IMR-90 (cell line): Measurements from ENCODE around the gene SWAP70. TPM values are rescaled to one million over a fixed set of nuclear protein-coding genes. Genes with fewer than 3 reads are reported as not detected.

ENCODE experiments used
- ATAC-seq: fragments of 200-7000 bp; cut with Tn5 transposase; 2 replicates; pipeline ENCODE4 v1.9.1; 2020; ENCODE audit warnings: low read depth, mild to moderate bottlenecking, moderate library complexity
- BruUV-seq: library from RNA; stranded (reverse); fragments of 400-500 nt; replicated peaks from 2 replicates; lab custom pipeline; 2021; lab: Mats Ljungman, UMichigan
- CTCF ChIA-PET: fragments of 300-600 bp; formaldehyde crosslinking; extraction: SDS; loops from one replicate; lab custom pipeline; 2021; ENCODE audit warnings: antibody characterized with exemption; lab: Yijun Ruan, JAX
- POLR2A ChIA-PET: fragments of 300-600 bp; sonication (Branson Sonifier 250); formaldehyde crosslinking; loops from one replicate; lab custom pipeline; 2022; ENCODE audit warnings: antibody characterized with exemption; ENCODE audit not compliant: unreplicated experiment; lab: Charles Lee
- DNase-seq: peaks from one replicate; pipeline ENCODE4 v3.0.0; 2013
- H2AFZ ChIP-seq: replicated peaks from 2 replicates; pipeline ENCODE3; 2013; ENCODE audit warnings: low read length, mild to moderate bottlenecking; ENCODE audit not compliant: poor library complexity
- H2AK5ac ChIP-seq: 2 replicates; pipeline ENCODE4 v1.6.1; 2013; ENCODE audit warnings: low read depth, low read length, inconsistent platforms
- H2AK9ac ChIP-seq: replicated peaks from 2 replicates; pipeline ENCODE3; 2013; ENCODE audit warnings: mild to moderate bottlenecking, low read depth, low read length, moderate library complexity; ENCODE audit not compliant: poor library complexity
- H2BK120ac ChIP-seq: 2 replicates; pipeline ENCODE4 v1.6.1; 2013; ENCODE audit warnings: low read depth, low read length, inconsistent platforms
- H2BK15ac ChIP-seq: 3 replicates; pipeline ENCODE4 v1.6.1; 2013; ENCODE audit warnings: low read depth, low read length, inconsistent platforms
- H2BK20ac ChIP-seq: 2 replicates; pipeline ENCODE4 v1.6.1; 2013; ENCODE audit warnings: low read depth, mild to moderate bottlenecking, inconsistent platforms, low read length, moderate library complexity
- H2BK5ac ChIP-seq: 2 replicates; pipeline ENCODE4 v1.6.1; 2013; ENCODE audit warnings: mild to moderate bottlenecking, low read depth, low read length, inconsistent platforms; ENCODE audit not compliant: poor library complexity, severe bottlenecking
- H3K14ac ChIP-seq: replicated peaks from 2 replicates; pipeline ENCODE4 v1.6.1; 2013; ENCODE audit warnings: low read depth, low read length, inconsistent platforms
- H3K18ac ChIP-seq: 2 replicates; pipeline ENCODE4 v1.6.1; 2013; ENCODE audit warnings: low read depth, low read length, control low read depth
- H3K23ac ChIP-seq: 2 replicates; pipeline ENCODE4 v1.6.1; 2013; ENCODE audit warnings: low read depth, low read length, inconsistent platforms
- H3K27ac ChIP-seq: 2 replicates; pipeline ENCODE4 v1.5.1; 2013; ENCODE audit warnings: mild to moderate bottlenecking, control low read depth, low read length; ENCODE audit not compliant: insufficient read depth
- H3K27me3 ChIP-seq: 2 replicates; pipeline ENCODE4 v1.6.1; 2013; ENCODE audit warnings: low read length; ENCODE audit not compliant: control insufficient read depth, insufficient read depth
- H3K36me3 ChIP-seq: 2 replicates; pipeline ENCODE4 v1.6.1; 2013; ENCODE audit warnings: low read length, mixed read lengths; ENCODE audit not compliant: control insufficient read depth, insufficient read depth
- H3K4ac ChIP-seq: 2 replicates; pipeline ENCODE4 v1.6.1; 2013; ENCODE audit warnings: low read depth, low read length, inconsistent platforms
- H3K4me1 ChIP-seq: 2 replicates; pipeline ENCODE4 v1.6.1; 2013; ENCODE audit warnings: low read length, mixed read lengths; ENCODE audit not compliant: control insufficient read depth, insufficient read depth
- H3K4me2 ChIP-seq: 2 replicates; pipeline ENCODE4 v1.6.1; 2013; ENCODE audit warnings: low read depth, mild to moderate bottlenecking, control low read depth, low read length, moderate library complexity
- H3K4me3 ChIP-seq: 2 replicates; pipeline ENCODE4 v1.5.1; 2013; ENCODE audit warnings: low read depth, mild to moderate bottlenecking, control low read depth, low read length, moderate library complexity; ENCODE audit not compliant: insufficient read depth
- H3K56ac ChIP-seq: 2 replicates; pipeline ENCODE4 v1.6.1; 2013; ENCODE audit warnings: low read length, inconsistent platforms; ENCODE audit not compliant: insufficient read depth; ENCODE audit errors: extremely low read depth
- H3K79me1 ChIP-seq, 2 experiments: 2 replicates each; pipeline ENCODE4 v1.6.1; 2013; ENCODE audit warnings: low read length in 2 of 2, inconsistent platforms in 1 of 2, low read depth in 1 of 2
- H3K9ac ChIP-seq: 2 replicates; pipeline ENCODE4 v1.6.1; 2013; ENCODE audit warnings: low read depth, low read length, control low read depth
- H3K9me1 ChIP-seq: 2 replicates; pipeline ENCODE4 v1.6.1; 2013; ENCODE audit warnings: low read length, inconsistent platforms; ENCODE audit not compliant: insufficient read depth
- H3K9me3 ChIP-seq: 2 replicates; pipeline ENCODE4 v1.6.1; 2013; ENCODE audit warnings: low read length; ENCODE audit not compliant: control insufficient read depth, insufficient read depth
- H4K20me1 ChIP-seq: 2 replicates; pipeline ENCODE4 v1.6.1; 2013; ENCODE audit warnings: low read length, inconsistent platforms; ENCODE audit not compliant: insufficient read depth
- H4K5ac ChIP-seq: 2 replicates; pipeline ENCODE4 v1.6.1; 2013; ENCODE audit warnings: mild to moderate bottlenecking, low read depth, low read length, control low read depth
- H4K8ac ChIP-seq, 2 experiments: 2 replicates each; pipeline ENCODE4 v1.6.1; 2013; ENCODE audit warnings: low read depth in 2 of 2, low read length in 2 of 2, control low read depth in 1 of 2, inconsistent platforms in 1 of 2
- H4K91ac ChIP-seq: 2 replicates; pipeline ENCODE4 v1.6.1; 2013; ENCODE audit warnings: low read depth, low read length, inconsistent platforms; ENCODE audit not compliant: insufficient read depth
- BHLHE40 ChIP-seq: fragments of 150-350 bp; IDR thresholded peaks from 2 replicates; pipeline ENCODE4 v1.6.1; 2016; ENCODE audit warnings: mild to moderate bottlenecking, low read depth, low read length
- CEBPB ChIP-seq: IDR thresholded peaks from 2 replicates; pipeline ENCODE4 v1.6.1; 2012; ENCODE audit warnings: low read depth, low read length, improper control_type of control experiment
- CHD1 ChIP-seq: IDR thresholded peaks from 2 replicates; pipeline ENCODE4 v1.6.1; 2012; ENCODE audit warnings: low read depth, low read length, improper control_type of control experiment
- FOS ChIP-seq: fragments of 150-350 bp; IDR thresholded peaks from 2 replicates; pipeline ENCODE4 v1.6.1; 2016; ENCODE audit warnings: low read depth, low read length
- MAFK ChIP-seq: IDR thresholded peaks from 2 replicates; pipeline ENCODE4 v1.6.1; 2012; ENCODE audit warnings: low read depth, low read length, improper control_type of control experiment
- MAZ ChIP-seq: IDR thresholded peaks from 2 replicates; pipeline ENCODE4 v1.6.1; 2012; ENCODE audit warnings: low read depth, mild to moderate bottlenecking, low read length, improper control_type of control experiment, moderate library complexity, borderline replicate concordance
- MXI1 ChIP-seq: IDR thresholded peaks from 2 replicates; pipeline ENCODE4 v1.6.1; 2012; ENCODE audit warnings: low read depth, mild to moderate bottlenecking, low read length, moderate library complexity, borderline replicate concordance
- NFE2L2 ChIP-seq: fragments of 150-350 bp; IDR thresholded peaks from 2 replicates; pipeline ENCODE4 v1.6.1; 2016; ENCODE audit warnings: low read depth, mild to moderate bottlenecking, low read length
- POLR2A ChIP-seq: IDR thresholded peaks from 2 replicates; pipeline ENCODE4 v1.6.1; 2012; ENCODE audit warnings: mild to moderate bottlenecking, low read depth, low read length
- RAD21 ChIP-seq: IDR thresholded peaks from 2 replicates; pipeline ENCODE4 v1.6.1; 2012; ENCODE audit warnings: low read length, improper control_type of control experiment
- SMC3 ChIP-seq: fragments of 150-350 bp; IDR thresholded peaks from 2 replicates; pipeline ENCODE4 v1.6.1; 2016; ENCODE audit warnings: low read depth, mild to moderate bottlenecking, antibody characterized with exemption, low read length, moderate library complexity
- WGBS, 2 experiments: methylation state at CpG; one replicate each; pipeline versions ENCODE4 v1.1.5 to v1.1.7; 2013; ENCODE audit warnings: missing lambda C conversion rate in 2 of 2; ENCODE audit not compliant: insufficient read length in 1 of 2; ENCODE audit errors: extremely low coverage in 2 of 2; 5-methylcytosine and 5-hydroxymethylcytosine counted together
- dilution Hi-C: fragments of 300-500 bp; cut with HindIII; formaldehyde crosslinking; loops from one replicate; pipeline ENCODE4 v1.14.3; 2018; ENCODE audit warnings: low sequenced_read_pairs; ENCODE audit not compliant: unreplicated experiment
- in situ Hi-C: fragments of 300-500 bp; cut with MboI; formaldehyde crosslinking; loops from 3 replicates; pipeline ENCODE4 v1.14.3; 2019; ENCODE audit warnings: low sequenced_read_pairs, inconsistent platforms, mixed read lengths
- intact Hi-C: fragments of 100-400 bp; cut with micrococcal nuclease; formaldehyde crosslinking; loops from 2 replicates; pipeline ENCODE4 v1.10.0; 2022
- polyA plus RNA-seq, 3 experiments: library from polyadenylated mRNA; depleted of rRNA; stranded (reverse); fragments of >200 nt; gene quantifications; 2 replicates each; pipeline ENCODE4 v1.2.3, GENCODE V29; 2012; ENCODE audit warnings: low replicate concordance in 1 of 3
- total RNA-seq: library from RNA; depleted of rRNA; stranded (reverse); fragments of >200 nt; gene quantifications from 2 replicates; pipeline ENCODE4 v1.2.3, GENCODE V29; 2012
- TF ChIP-seq, protein P1 (sequence below): conservative IDR thresholded peaks from 2 replicates; pipeline ENCODE4 v1.5.1; 2012; ENCODE audit warnings: mild to moderate bottlenecking, low read depth, low read length, improper control_type of control experiment
- TF ChIP-seq, protein P2 (sequence below): fragments of 150-350 bp; IDR thresholded peaks from 2 replicates; pipeline ENCODE4 v1.6.1; 2017; ENCODE audit warnings: mild to moderate bottlenecking, antibody characterized with exemption, low read length, low read depth
- TF ChIP-seq, protein P3 (sequence below): fragments of 150-350 bp; IDR thresholded peaks from 2 replicates; pipeline ENCODE4 v1.6.1; 2016; ENCODE audit warnings: low read depth, mild to moderate bottlenecking, low read length, moderate library complexity, borderline replicate concordance

The SWAP70 gene
- total and polyA plus RNA-seq, 2 of the 4 experiments (the other 2 are of a cell fraction) = 15.5 to 19.9 TPM

DNA sequence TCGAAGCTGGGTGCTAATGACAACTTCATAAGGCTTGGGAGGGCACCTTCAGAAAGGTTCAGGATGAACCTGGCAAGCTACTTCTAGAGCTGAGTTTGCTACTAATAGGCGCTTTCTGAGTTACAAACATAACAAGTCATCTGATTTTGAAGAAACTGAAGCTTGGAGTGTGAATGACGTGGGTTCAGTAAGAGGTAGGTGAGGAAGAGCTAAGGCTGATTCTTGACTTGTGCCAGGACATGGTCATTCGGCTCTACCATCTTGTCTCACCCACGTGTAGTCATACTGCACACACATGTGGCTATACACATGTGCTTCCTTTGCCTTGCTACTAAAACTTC, 56.4 kb downstream of the SWAP70 start:
- Histone ChIP-seq H3K27me3 (no peaks in the 10 kb centered on the region), H2AK5ac (no peak overlapping the region), H3K23ac (peak overlapping the region; percentile 47; the same call in 1 of the 2 replicates), H2BK15ac (no peak overlapping the region), H3K4me2 (no peak overlapping the region), H3K79me1 (peaks cover 20 to 62% of the 10 kb centered on the region in 2 experiments), H3K4me3 (no peak overlapping the region), H3K27ac (no peak overlapping the region), H4K91ac (no peak overlapping the region), H2BK120ac (no peak overlapping the region), H3K9ac (no peak overlapping the region), H2BK20ac (no peak overlapping the region), H3K9me1 (peaks cover 10% of the 10 kb centered on the region), H4K8ac (no peak overlapping the region), H3K14ac (no peak overlapping the region), H3K9me3 (no peaks in the 10 kb centered on the region; the same call in 1 of the 2 replicates), H4K20me1 (no peaks in the 10 kb centered on the region; the same call in 1 of the 2 replicates), H3K56ac (no peak overlapping the region), H2AK9ac (no peak overlapping the region), H4K5ac (no peak overlapping the region), H2BK5ac (no peak overlapping the region), H3K18ac (no peak overlapping the region), H3K4ac (no peak overlapping the region), H2AFZ (no peak overlapping the region), H3K36me3 (peaks cover 6% of the 10 kb centered on the region), H3K4me1 (peaks cover 3% of the 10 kb centered on the region; the same call in 1 of the 2 replicates)
- intact Hi-C loops = no loop called here
- no peak for ATAC-seq
- WGBS, 2 experiments = 80% methylated on average over 1 of the region's 5 CpGs; no CpG with 5 or more reads in 1 of the 2 experiments
- in situ Hi-C loops = no loop called here
- CTCF ChIA-PET = no interaction called here
- dilution Hi-C loops = no loop called here
- DNase-seq = no peak
- BruUV-seq = no TSS peak
- POLR2A ChIA-PET = no interaction called here
- no peak for TF ChIP-seq POLR2A
- TF ChIP-seq MXI1 = no peak
- no peak for TF ChIP-seq RAD21
- TF ChIP-seq, protein P1, sequence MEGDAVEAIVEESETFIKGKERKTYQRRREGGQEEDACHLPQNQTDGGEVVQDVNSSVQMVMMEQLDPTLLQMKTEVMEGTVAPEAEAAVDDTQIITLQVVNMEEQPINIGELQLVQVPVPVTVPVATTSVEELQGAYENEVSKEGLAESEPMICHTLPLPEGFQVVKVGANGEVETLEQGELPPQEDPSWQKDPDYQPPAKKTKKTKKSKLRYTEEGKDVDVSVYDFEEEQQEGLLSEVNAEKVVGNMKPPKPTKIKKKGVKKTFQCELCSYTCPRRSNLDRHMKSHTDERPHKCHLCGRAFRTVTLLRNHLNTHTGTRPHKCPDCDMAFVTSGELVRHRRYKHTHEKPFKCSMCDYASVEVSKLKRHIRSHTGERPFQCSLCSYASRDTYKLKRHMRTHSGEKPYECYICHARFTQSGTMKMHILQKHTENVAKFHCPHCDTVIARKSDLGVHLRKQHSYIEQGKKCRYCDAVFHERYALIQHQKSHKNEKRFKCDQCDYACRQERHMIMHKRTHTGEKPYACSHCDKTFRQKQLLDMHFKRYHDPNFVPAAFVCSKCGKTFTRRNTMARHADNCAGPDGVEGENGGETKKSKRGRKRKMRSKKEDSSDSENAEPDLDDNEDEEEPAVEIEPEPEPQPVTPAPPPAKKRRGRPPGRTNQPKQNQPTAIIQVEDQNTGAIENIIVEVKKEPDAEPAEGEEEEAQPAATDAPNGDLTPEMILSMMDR = no peak
- no peak for TF ChIP-seq CEBPB
- TF ChIP-seq MAFK = no peak
- no peak for TF ChIP-seq SMC3
- no peak for TF ChIP-seq NFE2L2
- TF ChIP-seq CHD1 = no peak
- no peak for TF ChIP-seq MAZ
- TF ChIP-seq, protein P2, sequence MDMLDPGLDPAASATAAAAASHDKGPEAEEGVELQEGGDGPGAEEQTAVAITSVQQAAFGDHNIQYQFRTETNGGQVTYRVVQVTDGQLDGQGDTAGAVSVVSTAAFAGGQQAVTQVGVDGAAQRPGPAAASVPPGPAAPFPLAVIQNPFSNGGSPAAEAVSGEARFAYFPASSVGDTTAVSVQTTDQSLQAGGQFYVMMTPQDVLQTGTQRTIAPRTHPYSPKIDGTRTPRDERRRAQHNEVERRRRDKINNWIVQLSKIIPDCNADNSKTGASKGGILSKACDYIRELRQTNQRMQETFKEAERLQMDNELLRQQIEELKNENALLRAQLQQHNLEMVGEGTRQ = no peak
- TF ChIP-seq, protein P3, sequence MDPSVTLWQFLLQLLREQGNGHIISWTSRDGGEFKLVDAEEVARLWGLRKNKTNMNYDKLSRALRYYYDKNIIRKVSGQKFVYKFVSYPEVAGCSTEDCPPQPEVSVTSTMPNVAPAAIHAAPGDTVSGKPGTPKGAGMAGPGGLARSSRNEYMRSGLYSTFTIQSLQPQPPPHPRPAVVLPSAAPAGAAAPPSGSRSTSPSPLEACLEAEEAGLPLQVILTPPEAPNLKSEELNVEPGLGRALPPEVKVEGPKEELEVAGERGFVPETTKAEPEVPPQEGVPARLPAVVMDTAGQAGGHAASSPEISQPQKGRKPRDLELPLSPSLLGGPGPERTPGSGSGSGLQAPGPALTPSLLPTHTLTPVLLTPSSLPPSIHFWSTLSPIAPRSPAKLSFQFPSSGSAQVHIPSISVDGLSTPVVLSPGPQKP = no peak
- no peak for TF ChIP-seq FOS
- TF ChIP-seq BHLHE40 = no peak
